Progenitor cell of endocrine pancreas (in vitro differentiated cells): ENCODE results near the gene GZF1. TPM values are rescaled to one million over a fixed set of nuclear protein-coding genes. Genes with fewer than 3 reads are reported as not detected.
A peak's percentile ranks its signal among the peaks of the same experiment; 100 is the strongest.

ENCODE experiments used
- DNase-seq: peaks from one replicate; pipeline ENCODE4 v3.0.0; 2021; ENCODE audit warnings: low spot score; ENCODE audit not compliant: unreplicated experiment
- H3K27ac Mint-ChIP-seq: 2 replicates; pipeline ENCODE4 v1.8.0; 2021; ENCODE audit warnings: mild to moderate bottlenecking, moderate library complexity, mixed read lengths
- H3K27me3 Mint-ChIP-seq: 2 replicates; pipeline ENCODE4 v1.8.0; 2021; ENCODE audit warnings: mixed read lengths
- H3K36me3 Mint-ChIP-seq: 2 replicates; pipeline ENCODE4 v1.8.0; 2022; ENCODE audit warnings: mixed read lengths; ENCODE audit not compliant: insufficient read depth
- H3K4me1 Mint-ChIP-seq: 2 replicates; pipeline ENCODE4 v1.8.0; 2021; ENCODE audit warnings: low read depth, mixed read lengths
- H3K4me3 Mint-ChIP-seq: 2 replicates; pipeline ENCODE4 v1.8.0; 2021; ENCODE audit warnings: low read depth, mild to moderate bottlenecking, moderate library complexity, mixed read lengths
- H3K9me3 Mint-ChIP-seq: 2 replicates; pipeline ENCODE4 v1.8.0; 2021; ENCODE audit warnings: low read depth, mixed read lengths
- CTCF ChIP-seq: fragments of 200-600 bp; sonication (generic); IDR thresholded peaks from one replicate; pipeline ENCODE4 v1.5.0; 2021; ENCODE audit warnings: antibody characterized with exemption, mild to moderate bottlenecking; ENCODE audit not compliant: unreplicated experiment
- total RNA-seq: library from RNA; stranded (reverse); gene quantifications from 2 replicates; pipeline ENCODE4 v1.2.1, GENCODE V29; 2021

The GZF1 gene
- total RNA-seq, 1 donor from 2014 or later = 14.3 TPM

DNA sequence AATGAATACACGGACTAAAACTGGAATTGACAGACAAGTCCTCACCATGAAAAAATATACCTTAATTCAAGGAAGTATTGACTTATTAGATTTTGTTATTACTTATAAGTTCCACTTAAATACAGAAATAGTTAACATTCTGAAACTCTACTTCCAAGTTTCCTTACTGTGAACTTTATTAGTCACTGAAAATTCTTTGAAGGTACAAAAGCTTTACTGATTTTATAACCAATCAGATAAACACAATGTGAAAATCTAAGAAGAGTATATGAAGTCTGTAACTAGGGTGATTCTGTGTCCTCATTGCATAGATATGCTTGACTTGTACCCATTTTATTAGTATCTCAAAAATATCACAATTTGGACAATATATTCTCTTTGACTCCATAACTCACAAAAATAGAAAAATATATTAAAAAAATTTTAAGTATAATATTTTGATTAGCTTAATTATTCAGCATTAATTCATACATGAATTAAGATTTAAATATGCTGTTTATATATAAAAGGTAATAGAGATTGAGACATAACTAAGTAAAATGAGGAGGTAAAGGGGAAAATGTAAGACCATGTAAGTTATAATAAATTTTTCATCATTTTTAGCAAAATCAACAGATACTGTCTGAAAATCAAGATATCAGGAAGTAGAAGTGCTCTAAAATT lies 52.7 kb downstream of the GZF1 start:
- Mint-ChIP-seq H3K4me3 (no peak overlapping the region), H3K9me3 (no peaks in the 10 kb centered on the region), H3K27ac (no peak overlapping the region), H3K27me3 (no peaks in the 10 kb centered on the region), H3K4me1 (peaks cover 6% of the 10 kb centered on the region), H3K36me3 (peaks cover 2% of the 10 kb centered on the region)
- TF ChIP-seq CTCF = no peak
- DNase-seq = no peak

DNA sequence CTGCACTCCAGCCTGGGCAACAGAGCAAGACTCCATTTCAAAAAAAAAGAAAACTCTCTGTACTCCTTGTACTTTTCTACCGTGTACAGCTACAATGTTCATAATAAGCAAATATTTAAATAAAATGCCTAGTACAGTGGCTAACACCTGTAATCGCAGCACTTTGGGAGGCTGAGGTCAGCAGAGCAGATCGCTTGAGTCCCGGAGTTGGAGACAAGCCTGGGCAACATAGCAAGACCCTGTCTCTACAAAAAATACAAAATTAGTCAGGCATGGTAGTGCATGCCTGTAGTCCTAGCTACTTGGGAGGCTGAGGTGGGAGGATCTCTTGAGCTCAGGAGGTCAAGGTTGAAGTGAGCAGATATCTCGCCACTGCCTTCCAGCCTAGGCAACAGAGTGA lies 53.6 kb downstream of the GZF1 start:
- H3K4me1 Mint-ChIP-seq = peaks cover 10% of the 10 kb centered on the region
- H3K27me3 Mint-ChIP-seq = no peaks in the 10 kb centered on the region
- no peak overlapping the region for H3K27ac Mint-ChIP-seq
- H3K36me3 Mint-ChIP-seq = peaks cover 2% of the 10 kb centered on the region
- H3K4me3 Mint-ChIP-seq = no peak overlapping the region
- no peaks in the 10 kb centered on the region for H3K9me3 Mint-ChIP-seq
- TF ChIP-seq CTCF = no peak
- DNase-seq = no peak

- Mint-ChIP-seq H3K27me3 (no peaks in the 10 kb centered on the region), H3K9me3 (no peaks in the 10 kb centered on the region), H3K27ac (no peak overlapping the region), H3K36me3 (peaks cover 2% of the 10 kb centered on the region), H3K4me1 (peaks cover 10% of the 10 kb centered on the region), H3K4me3 (no peak overlapping the region)
- no peak for TF ChIP-seq CTCF
- DNase-seq = no peak
These were observed 54.1 kb downstream of the GZF1 start for GRCh38 chr20:23415959-23416583.

DNA sequence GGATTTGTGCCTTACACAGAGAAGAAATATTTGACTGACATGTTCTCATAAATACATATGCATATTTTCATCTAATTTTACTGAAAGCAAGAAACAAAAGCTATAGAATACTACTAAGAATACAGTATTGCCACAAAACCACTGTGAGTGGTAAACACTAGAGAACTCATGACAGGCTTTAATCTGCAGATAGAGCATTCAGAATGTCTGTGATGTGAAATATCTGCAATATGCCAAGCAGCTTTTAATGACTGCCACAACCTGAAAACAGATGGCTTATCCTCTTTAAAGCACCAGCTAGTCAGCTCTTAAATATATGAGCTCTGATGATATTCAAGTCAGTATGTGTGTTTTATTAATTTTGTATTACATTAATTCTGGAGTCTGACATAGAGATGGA lies 55.9 kb downstream of the GZF1 start:
- no peak overlapping the region for H3K27ac Mint-ChIP-seq

DNA sequence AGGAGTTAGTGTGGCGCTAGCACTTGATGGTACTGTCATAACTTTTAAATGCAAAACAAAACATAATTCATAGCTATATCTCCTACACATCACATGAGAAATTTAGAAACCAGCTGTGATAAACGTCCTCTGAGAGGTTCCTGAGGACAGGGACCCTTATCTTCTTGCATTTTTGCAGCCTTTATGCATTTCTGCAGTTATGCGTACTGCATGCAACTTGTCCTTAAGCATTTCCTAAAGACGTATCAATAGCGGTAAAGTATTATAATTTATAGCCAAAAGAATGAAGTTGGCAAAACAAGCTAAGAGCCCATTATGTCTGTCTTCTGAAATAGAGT lies 57.6 kb downstream of the GZF1 start:
- Mint-ChIP-seq H3K27me3 (no peaks in the 10 kb centered on the region), H3K27ac (peak overlapping the region; percentile 73), H3K4me3 (peak overlapping the region; percentile 76), H3K4me1 (peaks cover 11% of the 10 kb centered on the region), H3K9me3 (no peaks in the 10 kb centered on the region), H3K36me3 (peaks cover 2% of the 10 kb centered on the region)
- DNase-seq = no peak
- TF ChIP-seq CTCF = no peak

More for the DNA sequence above, 55.9 kb downstream of the GZF1 start:
- H3K27me3 Mint-ChIP-seq = no peaks in the 10 kb centered on the region
- no peaks in the 10 kb centered on the region for H3K9me3 Mint-ChIP-seq
- peaks cover 2% of the 10 kb centered on the region for H3K36me3 Mint-ChIP-seq
- no peak for DNase-seq
- no peak for TF ChIP-seq CTCF
- H3K4me3 Mint-ChIP-seq = no peak overlapping the region
- peaks cover 11% of the 10 kb centered on the region for H3K4me1 Mint-ChIP-seq
